Measurements from ENCODE around the gene EIF1B.

The EIF1B gene

DNA sequence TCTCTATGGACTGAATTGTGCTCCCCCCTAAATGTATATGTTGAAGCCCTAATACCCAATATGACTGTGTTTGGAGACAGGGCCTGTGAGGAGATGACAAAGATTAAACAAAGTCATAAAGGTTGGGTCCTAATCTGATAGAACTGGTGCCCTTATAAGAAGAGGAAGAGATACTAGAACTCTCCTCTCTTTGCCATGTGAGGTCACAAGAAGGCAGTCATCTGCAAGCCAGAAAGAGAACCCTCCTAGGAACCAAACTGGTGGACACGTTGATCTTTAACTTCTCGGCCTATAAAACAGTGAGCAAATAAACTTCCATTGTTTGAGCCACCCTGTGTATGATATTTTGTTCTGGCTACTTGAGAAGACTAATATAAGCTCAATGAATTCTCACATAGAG, 45.9 kb downstream of the EIF1B start:
- no peak for DNase-seq

DNA sequence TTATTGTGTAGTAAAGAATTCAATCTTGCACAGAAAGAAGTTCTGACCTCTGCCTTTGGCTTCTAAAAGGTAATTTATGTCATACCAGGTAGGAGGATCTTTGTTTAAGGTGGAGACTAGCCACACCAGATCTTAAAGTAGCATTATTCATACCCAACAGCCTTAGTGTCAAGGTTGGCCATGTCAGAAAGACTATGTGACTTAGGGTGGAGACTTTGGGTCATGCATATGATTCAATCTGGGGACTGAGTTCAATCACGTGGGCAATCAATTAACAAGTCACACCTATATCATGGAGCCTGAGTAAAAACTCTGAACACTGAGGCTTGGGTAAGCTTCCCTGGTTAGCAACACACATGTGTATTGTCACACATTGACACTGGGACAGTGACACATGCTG, 48.9 kb downstream of the EIF1B start:
- no peak for DNase-seq
